PC-3 (cell line): Measurements from ENCODE around the gene GCGR. TPM values are rescaled to one million over a fixed set of nuclear protein-coding genes. Genes with fewer than 3 reads are reported as not detected.

Experiments used
- ATAC-seq: fragments of 200-7000 bp; cut with Tn5 transposase; 2 replicates; pipeline ENCODE4 v1.9.1; 2020; ENCODE audit warnings: mild to moderate bottlenecking, moderate library complexity
- BruUV-seq: library from RNA; stranded (reverse); fragments of 400-500 nt; replicated peaks from 2 replicates; lab custom pipeline; 2021; lab: Mats Ljungman, UMichigan
- CTCF ChIA-PET: fragments of 300-600 bp; sonication (Branson Sonifier 250); formaldehyde crosslinking; loops from one replicate; lab custom pipeline; 2022; ENCODE audit warnings: antibody characterized with exemption; lab: Charles Lee
- POLR2A ChIA-PET: fragments of 300-600 bp; sonication (Branson Sonifier 250); formaldehyde crosslinking; loops from one replicate; lab custom pipeline; 2022; ENCODE audit warnings: antibody characterized with exemption; ENCODE audit not compliant: unreplicated experiment; lab: Charles Lee
- DNase-seq: peaks from one replicate; pipeline ENCODE4 v3.0.0-alpha.2; 2015
- H2AFZ ChIP-seq: fragments of 300-600 bp; sonication (generic); 2 replicates; pipeline ENCODE4 v1.6.0; 2016; ENCODE audit warnings: antibody characterized with exemption, low read length
- H3F3A ChIP-seq: fragments of 300-600 bp; sonication (generic); one replicate; pipeline ENCODE4 v1.6.0; 2017; ENCODE audit warnings: antibody characterized with exemption, low read length, control low read depth, mild to moderate bottlenecking; ENCODE audit not compliant: unreplicated experiment
- H3K27ac ChIP-seq: fragments of 300-600 bp; sonication (generic); 2 replicates; pipeline ENCODE4 v1.5.1; 2016; ENCODE audit warnings: mild to moderate bottlenecking, low read length
- H3K27me3 ChIP-seq: fragments of 300-600 bp; sonication (generic); 2 replicates; pipeline ENCODE4 v1.6.1; 2016; ENCODE audit warnings: low read length, mixed read lengths
- H3K36me3 ChIP-seq: fragments of 300-600 bp; sonication (generic); 2 replicates; pipeline ENCODE4 v1.6.1; 2016; ENCODE audit warnings: low read depth, mixed run types, low read length, mixed read lengths
- H3K4me1 ChIP-seq: fragments of 300-600 bp; sonication (generic); 2 replicates; pipeline ENCODE4 v1.5.1; 2016; ENCODE audit warnings: low read length; ENCODE audit not compliant: insufficient read depth
- H3K4me2 ChIP-seq: fragments of 300-600 bp; sonication (generic); 2 replicates; pipeline ENCODE4 v1.6.0; 2016; ENCODE audit warnings: low read length
- H3K4me3 ChIP-seq: fragments of 300-600 bp; sonication (generic); 2 replicates; pipeline ENCODE4 v1.5.1; 2016; ENCODE audit warnings: mild to moderate bottlenecking, low read length, mixed read lengths
- H3K79me2 ChIP-seq: fragments of 300-600 bp; sonication (generic); 2 replicates; pipeline ENCODE4 v1.6.1; 2017; ENCODE audit warnings: low read length, mixed read lengths
- H3K9ac ChIP-seq: fragments of 300-600 bp; sonication (generic); 2 replicates; pipeline ENCODE4 v1.6.0; 2016; ENCODE audit warnings: mild to moderate bottlenecking, low read length
- H3K9me2 ChIP-seq: fragments of 300-600 bp; sonication (generic); replicated peaks from 2 replicates; pipeline ENCODE4 v1.6.1; 2016; ENCODE audit warnings: mixed run types, low read length, mixed read lengths
- H3K9me3 ChIP-seq: fragments of 300-600 bp; sonication (generic); 2 replicates; pipeline ENCODE4 v1.6.1; 2016; ENCODE audit warnings: low read length, mixed read lengths
- H4K20me1 ChIP-seq: fragments of 300-600 bp; sonication (generic); 2 replicates; pipeline ENCODE4 v1.6.1; 2016; ENCODE audit warnings: low read length, mixed read lengths
- CTCF ChIP-seq: fragments of 300-600 bp; sonication (generic); conservative IDR thresholded peaks from 2 replicates; pipeline ENCODE4 v1.5.1; 2017; ENCODE audit warnings: antibody characterized with exemption, low read depth, mild to moderate bottlenecking, low read length
- EZH2 ChIP-seq: fragments of 300-600 bp; sonication (generic); IDR thresholded peaks from one replicate; pipeline ENCODE4 v1.6.1; 2017; ENCODE audit warnings: antibody characterized with exemption, mild to moderate bottlenecking, low read length; ENCODE audit not compliant: unreplicated experiment
- EZH2phosphoT487 ChIP-seq: fragments of 300-600 bp; sonication (generic); IDR thresholded peaks from 2 replicates; pipeline ENCODE4 v1.6.1; 2018; ENCODE audit warnings: mild to moderate bottlenecking, antibody characterized with exemption, low read length, borderline replicate concordance
- intact Hi-C: fragments of 100-400 bp; cut with micrococcal nuclease; formaldehyde crosslinking; loops from 2 replicates; pipeline ENCODE4 v1.9.0; 2023
- total RNA-seq: library from RNA; depleted of rRNA; stranded (reverse); fragments of >200 nt; gene quantifications from 2 replicates; pipeline ENCODE4 v1.2.3, GENCODE V29; 2014

Gene GCGR
- total RNA-seq, 1 experiment from 2014 or later = 0.11 TPM

- Histone ChIP-seq H2AFZ (no peak overlapping the region), H3K9me3 (no peaks in the 10 kb centered on the region), H3K27ac (no peak overlapping the region), H3K79me2 (no peaks in the 10 kb centered on the region), H3F3A (no peaks in the 10 kb centered on the region), H3K4me2 (no peak overlapping the region), H3K4me3 (no peak overlapping the region), H3K36me3 (no peaks in the 10 kb centered on the region), H3K27me3 (no peaks in the 10 kb centered on the region), H3K4me1 (no peaks in the 10 kb centered on the region), H3K9ac (no peak overlapping the region), H4K20me1 (no peaks in the 10 kb centered on the region), H3K9me2 (no peaks in the 10 kb centered on the region)
- TF ChIP-seq CTCF (no peak), EZH2 (no peak), EZH2phosphoT487 (no peak)
- DNase-seq = no peak
- intact Hi-C loops = no loop called here
- BruUV-seq = no TSS peak
- ChIA-PET POLR2A (no interaction called here), CTCF (no interaction called here)
- ATAC-seq = no peak
These were observed 9.9 kb upstream of the GCGR start for GRCh38 chr17:81794074-81794476.

GRCh38 chr17:81794509-81794908, 9.4 kb upstream of the GCGR start:
- no peaks in the 10 kb centered on the region for H3K79me2 ChIP-seq
- BruUV-seq = no TSS peak
- H3F3A ChIP-seq = no peaks in the 10 kb centered on the region
- H3K27me3 ChIP-seq = no peaks in the 10 kb centered on the region
- ChIA-PET POLR2A (no interaction called here), CTCF (interaction anchor here (0.5 kb wide), 1 partner anchor 54 kb away, joined by 3 read pairs; no protein-coding TSS in a partner anchor)
- no peaks in the 10 kb centered on the region for H3K36me3 ChIP-seq
- ATAC-seq (peak; percentile 67), DNase-seq (peak; percentile 20)
- H3K4me1 ChIP-seq = no peaks in the 10 kb centered on the region
- TF ChIP-seq EZH2phosphoT487 (no peak), CTCF (no peak), EZH2 (no peak)
- H3K4me2 ChIP-seq = no peak overlapping the region
- H4K20me1 ChIP-seq = no peaks in the 10 kb centered on the region
- H3K27ac ChIP-seq = no peak overlapping the region
- no peaks in the 10 kb centered on the region for H3K9me3 ChIP-seq
- no peak overlapping the region for H3K9ac ChIP-seq
- H3K4me3 ChIP-seq = no peak overlapping the region
- H2AFZ ChIP-seq = no peak overlapping the region
- H3K9me2 ChIP-seq = no peaks in the 10 kb centered on the region
- intact Hi-C loops = no loop called here

GRCh38 chr17:81801327-81801726, 2.6 kb upstream of the GCGR start:
- Histone ChIP-seq H3K4me1 (no peaks in the 10 kb centered on the region), H3K9ac (no peak overlapping the region), H3K9me2 (no peaks in the 10 kb centered on the region), H3F3A (no peaks in the 10 kb centered on the region), H3K27me3 (peaks cover 38% of the 10 kb centered on the region), H3K4me2 (no peak overlapping the region), H3K4me3 (no peak overlapping the region), H3K36me3 (no peaks in the 10 kb centered on the region), H3K27ac (no peak overlapping the region), H4K20me1 (no peaks in the 10 kb centered on the region), H3K9me3 (no peaks in the 10 kb centered on the region), H3K79me2 (no peaks in the 10 kb centered on the region), H2AFZ (no peak overlapping the region)
- intact Hi-C loops = no loop called here
- ChIA-PET POLR2A (no interaction called here), CTCF (no interaction called here)
- no peak for DNase-seq
- no peak for ATAC-seq
- no TSS peak for BruUV-seq
- TF ChIP-seq EZH2phosphoT487 = no peak
- no peak for TF ChIP-seq CTCF
- no peak for TF ChIP-seq EZH2
